ENCODE results near the gene PCSK6. TPM values are rescaled to one million over a fixed set of nuclear protein-coding genes. Genes with fewer than 3 reads are reported as not detected.

PCSK6 gene
- total RNA-seq, 1 donor from 2014 or later, result 15.4 TPM

- no peak for DNase-seq
These were observed 91.3 kb downstream of the PCSK6 start for GRCh38 chr15:101398247-101398646.

GRCh38 chr15:101397521-101398003, 91.9 kb downstream of the PCSK6 start:
- DNase-seq, result no peak

GRCh38 chr15:101396484-101397261, 92.8 kb downstream of the PCSK6 start:
- no peak for DNase-seq

DNA sequence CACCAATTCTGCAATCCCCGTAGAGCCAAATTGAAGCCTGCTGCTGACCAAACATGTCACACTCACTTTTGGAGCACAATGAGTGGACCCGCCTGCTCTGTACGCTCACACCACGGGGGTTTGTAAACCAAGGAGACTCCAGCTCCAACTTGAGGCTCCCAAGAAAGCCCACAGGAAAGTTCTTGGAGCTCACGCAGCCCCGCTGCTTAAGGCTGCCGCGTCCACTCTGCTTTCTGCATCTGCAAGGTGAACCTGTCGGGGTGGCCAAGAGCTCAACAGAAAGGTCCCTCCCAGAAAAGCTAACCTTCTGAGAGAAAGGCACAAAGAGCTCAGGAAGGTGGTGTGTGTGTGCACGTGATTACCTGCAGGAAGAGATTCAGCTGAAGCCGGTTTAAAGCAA, 94.9 kb downstream of the PCSK6 start:
- no peak for DNase-seq

- DNase-seq, result no peak
These were observed 95.4 kb downstream of the PCSK6 start for GRCh38 chr15:101394056-101394630.

GRCh38 chr15:101393172-101393571, 96.3 kb downstream of the PCSK6 start:
- DNase-seq, result no peak

GRCh38 chr15:101391981-101392640, 97.4 kb downstream of the PCSK6 start:
- no peak for DNase-seq

DNA sequence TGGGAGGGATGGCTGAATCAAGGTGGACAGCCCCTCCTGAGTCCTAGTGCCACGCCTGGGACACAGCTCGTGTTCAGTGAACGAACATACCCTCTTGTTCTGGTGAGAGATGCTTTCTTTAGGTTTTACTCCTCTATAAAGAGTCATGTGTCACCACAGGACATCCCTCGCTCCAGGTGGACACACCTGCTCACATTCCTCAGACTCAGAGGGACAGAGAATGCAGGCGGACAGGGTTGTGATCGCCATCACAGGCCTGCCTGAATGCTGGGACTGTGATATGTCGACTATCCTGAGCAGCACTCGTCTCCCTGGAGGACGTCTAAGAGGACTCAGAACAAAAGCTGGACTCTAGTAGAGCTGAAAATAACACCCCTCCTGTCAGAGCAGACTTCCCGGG, 98.1 kb downstream of the PCSK6 start:
- DNase-seq, result no peak

DNA sequence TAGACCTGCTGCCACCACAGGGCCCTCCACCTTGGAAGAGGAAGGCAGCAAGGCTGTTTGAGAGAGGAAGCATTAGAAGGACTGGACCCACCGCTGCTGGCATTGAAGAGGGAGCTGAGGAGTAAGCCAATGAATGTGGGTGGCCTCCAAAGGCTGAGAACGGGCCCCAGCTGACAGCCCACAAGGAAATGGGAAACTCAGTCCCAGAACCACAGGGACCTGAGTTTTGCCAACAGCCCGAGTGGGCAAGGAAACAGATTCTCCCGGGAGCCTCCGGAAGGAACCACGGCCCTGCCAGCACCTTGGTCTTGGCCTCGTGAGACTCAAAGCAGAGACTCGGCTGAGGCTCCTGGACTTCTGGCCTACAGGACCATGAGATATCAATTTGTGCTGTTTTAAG, 99.0 kb downstream of the PCSK6 start:
- DNase-seq, result no peak

DNA sequence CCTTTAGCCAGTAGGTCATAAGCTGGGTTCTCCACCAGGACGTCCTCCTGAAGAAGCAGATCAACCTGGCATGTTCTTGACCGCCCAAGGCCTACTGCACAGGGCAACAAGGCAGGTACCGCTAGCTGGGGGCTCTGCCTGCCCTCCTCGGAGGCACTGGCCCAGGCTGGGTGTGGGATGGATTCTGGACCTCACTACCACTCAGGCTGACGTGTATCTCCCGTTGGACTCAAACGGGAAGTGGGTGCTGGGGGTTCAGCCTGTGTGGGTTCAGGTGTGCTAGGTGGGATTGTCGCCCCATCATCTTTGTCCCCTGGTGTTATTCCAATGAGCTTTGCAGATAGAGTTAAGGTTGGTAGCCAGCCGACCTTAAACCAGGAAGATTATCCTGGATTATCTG, 99.4 kb downstream of the PCSK6 start:
- DNase-seq, result no peak

GRCh38 chr15:101389362-101389761, 100.1 kb downstream of the PCSK6 start:
- DNase-seq, result no peak

- DNase-seq, result no peak
These were observed 101.5 kb downstream of the PCSK6 start for GRCh38 chr15:101388046-101388445.

- no peak for DNase-seq
These were observed 101.9 kb downstream of the PCSK6 start for GRCh38 chr15:101387574-101387973.

GRCh38 chr15:101386967-101387366, 102.5 kb downstream of the PCSK6 start:
- no peak for DNase-seq

GRCh38 chr15:101386006-101386405, 103.5 kb downstream of the PCSK6 start:
- no peak for DNase-seq

- no peak for DNase-seq
These were observed 105.2 kb downstream of the PCSK6 start for GRCh38 chr15:101384276-101384675.

DNA sequence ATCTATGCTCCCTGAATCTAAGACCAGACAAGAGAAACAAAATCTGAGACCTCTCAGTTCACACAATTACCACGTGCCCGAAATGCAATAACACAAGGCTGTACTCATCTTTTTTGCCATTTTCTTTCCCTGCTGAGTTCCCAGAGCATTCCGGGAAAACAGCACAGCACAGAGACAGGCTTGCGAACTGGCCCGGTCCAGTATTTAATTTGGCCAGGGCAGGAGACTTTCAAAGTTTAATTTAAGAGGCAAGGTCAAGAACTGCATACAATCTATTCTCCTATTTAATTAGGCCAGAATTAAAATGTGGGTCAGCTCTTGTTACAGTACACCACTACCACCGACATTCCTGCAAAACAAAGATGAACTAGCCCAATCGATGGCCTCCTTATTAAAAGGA, 107.0 kb downstream of the PCSK6 start:
- DNase-seq, result no peak

- DNase-seq, result no peak
These were observed 107.8 kb downstream of the PCSK6 start for GRCh38 chr15:101381671-101382212.

- no peak for DNase-seq
These were observed 109.4 kb downstream of the PCSK6 start for GRCh38 chr15:101380146-101380545.

DNA sequence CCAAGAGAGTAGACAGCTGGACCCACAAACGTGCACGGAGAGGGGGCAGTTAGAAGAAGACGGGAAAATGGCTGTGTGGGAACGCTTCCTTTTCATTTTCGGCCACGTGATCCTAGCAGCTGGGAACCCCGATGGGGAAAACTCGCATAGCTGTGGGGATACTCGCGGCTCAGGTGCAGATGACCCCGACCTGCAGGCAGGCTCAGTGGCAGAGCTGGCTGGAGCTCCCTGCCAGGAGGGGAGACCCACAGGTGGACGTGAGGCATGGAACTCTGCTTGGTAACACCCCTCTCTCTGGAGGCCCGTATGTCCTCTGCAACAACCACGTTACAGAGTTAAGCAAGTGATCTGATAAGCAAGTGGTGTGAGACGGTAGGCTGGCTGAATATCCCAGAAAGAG, 109.9 kb downstream of the PCSK6 start:
- DNase-seq, result no peak

GRCh38 chr15:101378879-101379278, 110.6 kb downstream of the PCSK6 start:
- no peak for DNase-seq

DNA sequence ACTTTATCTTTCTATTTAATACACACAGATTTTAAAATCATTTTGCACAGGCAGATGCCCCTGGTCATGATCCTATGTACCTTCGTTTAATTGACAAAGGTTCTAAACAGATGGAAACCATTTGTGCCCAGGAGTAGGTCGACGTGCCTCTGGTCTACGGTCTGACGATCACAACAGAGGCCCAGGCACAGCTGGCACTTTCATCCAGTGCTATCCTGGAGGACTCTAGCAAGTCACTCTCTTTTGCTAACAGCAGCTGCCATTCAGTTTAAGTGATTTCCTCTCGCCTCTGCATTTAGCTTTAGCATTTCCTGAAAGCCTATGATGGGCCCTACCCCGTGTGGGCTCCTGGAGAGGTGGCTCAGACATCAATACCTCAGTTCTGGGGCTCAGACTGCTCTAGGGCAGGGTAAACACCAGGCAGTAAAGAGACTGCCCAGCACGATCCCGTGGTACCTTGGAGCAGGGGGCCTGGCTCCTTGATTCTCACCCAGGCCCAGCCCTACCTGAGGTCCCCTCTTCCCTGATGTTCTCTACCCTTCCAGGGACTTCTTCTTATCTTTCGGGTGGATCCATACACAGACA, 111.2 kb downstream of the PCSK6 start:
- no peak for DNase-seq
